HG03442 (cell line): ENCODE measurements around the gene IRF4.

ENCODE experiments used
- ATAC-seq: cut with Tn5 transposase; IDR thresholded peaks from one replicate; pipeline ENCODE4 v1.9.1; 2021; ENCODE audit warnings: mild to moderate bottlenecking, moderate library complexity; ENCODE audit not compliant: unreplicated experiment

The IRF4 gene

GRCh38 chr6:352896-353470 is 38.6 kb upstream of the IRF4 start:
- no peak for ATAC-seq

GRCh38 chr6:353642-354614 is 37.6 kb upstream of the IRF4 start:
- no peak for ATAC-seq

- no peak for ATAC-seq
These were observed 36.8 kb upstream of the IRF4 start for GRCh38 chr6:354631-355280.

- ATAC-seq = no peak
These were observed 36.0 kb upstream of the IRF4 start for GRCh38 chr6:355373-356208.

GRCh38 chr6:356828-357251 is 34.7 kb upstream of the IRF4 start:
- peak; percentile 45 for ATAC-seq

- ATAC-seq = no peak
These were observed 34.2 kb upstream of the IRF4 start for GRCh38 chr6:357261-357790.

GRCh38 chr6:357791-358341 is 33.7 kb upstream of the IRF4 start:
- no peak for ATAC-seq

- ATAC-seq = no peak
These were observed 33.1 kb upstream of the IRF4 start for GRCh38 chr6:358432-358831.

- ATAC-seq = no peak
These were observed 32.7 kb upstream of the IRF4 start for GRCh38 chr6:358847-359246.

- ATAC-seq = no peak
These were observed 32.1 kb upstream of the IRF4 start for GRCh38 chr6:359261-360035.

- no peak for ATAC-seq
These were observed 31.2 kb upstream of the IRF4 start for GRCh38 chr6:360349-360748.

- no peak for ATAC-seq
These were observed 30.7 kb upstream of the IRF4 start for GRCh38 chr6:360764-361373.

- ATAC-seq = no peak
These were observed 30.0 kb upstream of the IRF4 start for GRCh38 chr6:361411-362132.

- ATAC-seq = no peak
These were observed 29.2 kb upstream of the IRF4 start for GRCh38 chr6:362231-362923.

GRCh38 chr6:362924-363249 is 28.7 kb upstream of the IRF4 start:
- ATAC-seq = no peak

GRCh38 chr6:363291-363690 is 28.3 kb upstream of the IRF4 start:
- ATAC-seq = no peak

GRCh38 chr6:363909-364308 is 27.6 kb upstream of the IRF4 start:
- ATAC-seq = no peak
